GM19455 (cell line): Measurements from ENCODE around the gene SPATA18.

Experiments
- ATAC-seq: cut with Tn5 transposase; IDR thresholded peaks from one replicate; pipeline ENCODE4 v1.9.1; 2021; ENCODE audit not compliant: unreplicated experiment

SPATA18 gene, protein sequence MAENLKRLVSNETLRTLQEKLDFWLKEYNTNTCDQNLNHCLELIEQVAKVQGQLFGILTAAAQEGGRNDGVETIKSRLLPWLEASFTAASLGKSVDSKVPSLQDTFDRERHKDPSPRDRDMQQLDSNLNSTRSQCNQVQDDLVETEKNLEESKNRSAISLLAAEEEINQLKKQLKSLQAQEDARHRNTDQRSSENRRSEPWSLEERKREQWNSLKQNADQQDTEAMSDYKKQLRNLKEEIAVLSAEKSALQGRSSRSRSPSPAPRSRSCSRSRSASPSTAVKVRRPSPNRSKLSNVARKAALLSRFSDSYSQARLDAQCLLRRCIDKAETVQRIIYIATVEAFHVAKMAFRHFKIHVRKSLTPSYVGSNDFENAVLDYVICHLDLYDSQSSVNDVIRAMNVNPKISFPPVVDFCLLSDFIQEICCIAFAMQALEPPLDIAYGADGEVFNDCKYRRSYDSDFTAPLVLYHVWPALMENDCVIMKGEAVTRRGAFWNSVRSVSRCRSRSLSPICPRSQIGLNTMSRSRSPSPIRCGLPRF

DNA sequence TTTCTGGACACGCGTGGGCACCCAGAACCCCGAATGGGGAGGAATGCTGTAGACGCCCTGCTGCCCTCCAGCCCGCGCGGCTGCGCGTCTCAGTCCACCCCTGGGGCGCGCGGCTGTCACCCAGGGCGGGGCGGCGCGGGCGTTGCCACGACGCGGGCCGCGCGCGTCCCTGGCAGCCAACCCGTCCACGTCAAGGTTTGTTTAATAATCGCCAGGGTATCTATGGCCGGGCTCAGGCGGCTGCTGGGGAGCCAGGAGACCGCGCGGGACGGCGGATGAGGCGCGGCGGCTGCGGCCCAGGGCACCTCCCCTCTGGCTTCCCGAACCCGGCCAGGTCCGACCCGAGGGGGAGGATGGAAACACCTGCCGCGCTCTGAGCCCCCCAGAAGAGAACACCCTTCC is at the start of gene SPATA18:
SPATA18 (plus strand) TSS at position 92 of the 402 bp plus-strand sequence. CDS start 401 bp downstream, outside the sequence.
- ATAC-seq: peak; percentile 50

- no peak for ATAC-seq
Measured at GRCh38 chr4:52001616-52002015, 49.5 kb upstream of the SPATA18 start.

- ATAC-seq: no peak
Measured at GRCh38 chr4:52004414-52004813, 46.7 kb upstream of the SPATA18 start.

- no peak for ATAC-seq
Measured at GRCh38 chr4:52005604-52006273, 45.4 kb upstream of the SPATA18 start.

- no peak for ATAC-seq
Measured at GRCh38 chr4:52006887-52007286, 44.2 kb upstream of the SPATA18 start.

DNA sequence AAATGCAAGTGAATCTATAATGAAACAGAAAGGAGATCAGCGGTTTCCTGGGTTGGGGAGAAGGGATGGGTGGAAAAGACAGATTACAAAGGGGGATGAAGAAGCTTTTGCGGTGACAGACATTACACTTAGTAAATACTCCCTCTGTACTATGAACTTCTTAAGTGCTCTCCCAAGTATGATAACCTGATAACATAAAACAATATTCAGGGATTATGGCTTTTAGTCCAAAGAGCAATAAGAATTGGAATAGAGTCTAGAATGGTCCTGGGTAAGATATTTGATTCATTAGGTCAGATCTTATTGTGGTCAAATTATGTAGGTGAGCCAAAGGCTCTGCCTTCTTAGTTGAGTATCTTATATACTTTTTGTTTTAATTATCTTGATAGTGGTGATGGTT is 40.1 kb upstream of the SPATA18 start:
- ATAC-seq: no peak

DNA sequence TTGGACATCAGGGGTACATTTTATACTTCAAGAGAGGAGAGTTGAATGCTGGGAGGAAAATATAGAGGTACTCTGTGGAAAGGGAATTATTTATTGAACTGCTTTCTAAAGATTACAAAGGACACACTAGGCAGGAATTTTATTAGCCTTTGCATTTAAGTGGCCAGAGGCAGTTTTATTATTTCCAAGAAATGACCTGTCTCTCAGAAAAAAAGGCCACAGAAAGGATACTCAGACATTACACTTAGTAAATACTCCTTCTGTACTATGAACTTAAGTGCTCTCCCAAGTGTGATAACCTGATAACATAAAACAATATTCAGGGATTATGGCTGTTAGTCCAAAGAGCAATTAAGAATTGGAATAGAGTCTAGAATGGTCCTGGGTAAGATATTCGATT is 38.5 kb upstream of the SPATA18 start:
- no peak for ATAC-seq

DNA sequence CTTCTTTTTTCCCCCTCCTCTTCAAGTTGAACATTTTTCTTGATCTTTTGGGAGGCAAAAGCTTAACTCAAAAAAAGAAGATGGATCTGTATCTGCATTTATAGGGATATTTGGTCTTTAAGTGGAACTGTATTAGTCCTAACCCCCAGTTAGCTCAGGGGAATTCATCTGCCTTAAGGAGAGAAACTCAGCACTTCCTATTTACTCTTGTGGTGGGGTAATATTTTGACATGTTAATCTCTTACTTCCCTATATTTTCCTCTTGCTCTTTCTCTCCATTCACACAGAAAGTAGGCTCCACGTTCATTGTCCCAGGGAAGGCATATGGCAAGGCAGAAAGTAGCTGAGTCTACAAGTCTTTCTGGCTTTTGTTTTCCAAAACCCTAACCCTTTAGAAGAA is 36.2 kb upstream of the SPATA18 start:
- no peak for ATAC-seq

GRCh38 chr4:52015366-52015765 is 35.7 kb upstream of the SPATA18 start:
- ATAC-seq: no peak

- ATAC-seq: no peak
Measured at GRCh38 chr4:52016981-52017380, 34.1 kb upstream of the SPATA18 start.

- no peak for ATAC-seq
Measured at GRCh38 chr4:52017814-52018213, 33.3 kb upstream of the SPATA18 start.

- ATAC-seq: no peak
Measured at GRCh38 chr4:52019936-52020657, 31.0 kb upstream of the SPATA18 start, which contains the start of gene LRRC66. Gene LRRC66 (minus strand): TSS chr4:52020363. CDS start chr4:52017613, 2,750 bp downstream.

- ATAC-seq: no peak
Measured at GRCh38 chr4:52028970-52029369, 22.1 kb upstream of the SPATA18 start.

- ATAC-seq: no peak
Measured at GRCh38 chr4:52032005-52032404, 19.1 kb upstream of the SPATA18 start.

DNA sequence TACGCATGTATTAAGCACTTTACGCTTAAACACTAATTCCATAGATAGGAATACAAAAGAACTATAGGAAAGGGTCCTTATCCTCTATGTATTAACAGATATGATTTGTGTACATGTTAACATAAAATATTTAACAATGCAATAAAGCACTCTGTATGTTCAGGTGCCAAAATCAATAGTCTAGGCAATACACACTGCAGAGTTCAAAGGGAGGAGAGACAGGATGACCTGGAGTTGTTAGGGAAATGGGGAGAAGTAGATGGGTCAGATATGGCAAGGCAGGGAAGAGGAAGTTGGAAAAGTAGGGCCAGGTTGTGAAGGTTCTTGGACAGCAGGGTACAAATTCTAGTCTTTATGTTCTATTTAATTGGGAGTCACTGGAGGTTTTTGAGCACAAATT is 15.9 kb upstream of the SPATA18 start:
- no peak for ATAC-seq

DNA sequence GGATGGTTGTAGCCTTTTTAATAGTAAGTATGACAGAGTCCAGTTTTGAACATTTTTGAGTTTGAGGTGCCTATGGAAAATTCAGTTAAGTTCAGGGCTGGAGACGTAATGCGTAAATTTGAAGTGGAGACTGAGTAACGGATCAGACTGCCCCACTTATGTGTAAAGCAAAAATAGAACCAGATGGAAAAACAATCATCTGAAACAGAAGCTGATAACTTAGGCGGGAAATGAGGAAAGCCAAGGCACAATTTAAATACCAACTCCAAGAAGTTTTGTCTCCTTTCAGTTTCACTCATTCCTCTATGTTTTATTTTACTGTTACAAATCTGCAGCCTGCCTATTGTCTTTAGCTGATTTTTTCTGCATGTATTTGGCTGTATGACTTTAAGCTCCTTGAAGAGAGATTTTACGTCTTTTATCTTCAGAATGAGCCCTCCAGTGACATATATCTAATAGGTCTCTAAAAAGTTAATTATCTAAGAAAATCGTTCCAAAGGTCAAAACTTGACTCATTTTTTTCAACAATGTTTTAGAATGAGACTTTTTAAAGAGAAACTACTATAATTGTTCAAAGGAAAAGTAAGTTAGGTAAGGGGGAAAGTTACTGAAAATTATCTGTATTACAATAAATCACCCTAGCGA is 14.1 kb upstream of the SPATA18 start:
- no peak for ATAC-seq

GRCh38 chr4:52037689-52038102 is 13.4 kb upstream of the SPATA18 start:
- peak; percentile 58 for ATAC-seq

DNA sequence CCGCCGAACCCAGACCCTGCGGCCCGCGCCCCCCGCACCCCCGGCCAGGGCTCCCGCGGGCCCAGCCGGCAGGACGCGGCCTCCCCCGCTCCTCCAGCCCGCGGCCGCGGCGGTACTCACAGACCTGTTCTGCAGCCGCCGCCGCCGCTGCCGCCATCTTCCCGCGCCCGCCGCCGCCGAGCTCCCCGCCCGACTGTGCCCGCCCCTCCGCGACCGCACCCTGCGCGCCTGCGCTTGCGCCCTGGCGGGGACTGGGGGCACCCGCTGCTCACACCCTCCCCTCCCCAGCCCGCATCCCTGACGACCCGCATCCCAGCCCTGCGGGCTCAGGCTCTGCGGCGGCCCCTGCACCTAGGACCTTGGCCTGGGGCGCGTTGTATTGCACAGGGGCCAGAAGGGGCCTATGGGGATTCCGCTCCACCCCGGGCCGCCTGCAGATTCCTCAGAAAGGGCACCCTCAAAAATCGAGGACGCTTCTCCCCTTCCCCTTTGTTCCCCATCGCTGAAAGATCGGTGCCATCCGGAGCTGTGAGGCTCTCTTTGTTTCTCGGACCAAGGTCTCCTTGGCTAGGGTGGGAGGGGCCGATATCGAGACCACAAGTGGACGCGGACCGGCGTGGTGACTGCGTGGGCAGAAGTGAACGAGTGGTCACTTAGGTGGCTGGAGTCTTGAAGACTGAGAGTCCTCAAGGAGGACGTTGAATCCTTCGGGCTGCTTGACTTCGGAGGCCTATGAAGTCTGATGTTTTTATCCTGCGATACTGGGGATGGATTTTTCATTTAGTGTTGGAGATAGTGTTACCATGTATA is 12.8 kb upstream of the SPATA18 start, which contains the start of gene SGCB:
SGCB (minus strand) TSS at position 197 of the 810 bp plus-strand sequence; CDS start at position 157, 40 bp downstream.
- peak; percentile 92 for ATAC-seq

DNA sequence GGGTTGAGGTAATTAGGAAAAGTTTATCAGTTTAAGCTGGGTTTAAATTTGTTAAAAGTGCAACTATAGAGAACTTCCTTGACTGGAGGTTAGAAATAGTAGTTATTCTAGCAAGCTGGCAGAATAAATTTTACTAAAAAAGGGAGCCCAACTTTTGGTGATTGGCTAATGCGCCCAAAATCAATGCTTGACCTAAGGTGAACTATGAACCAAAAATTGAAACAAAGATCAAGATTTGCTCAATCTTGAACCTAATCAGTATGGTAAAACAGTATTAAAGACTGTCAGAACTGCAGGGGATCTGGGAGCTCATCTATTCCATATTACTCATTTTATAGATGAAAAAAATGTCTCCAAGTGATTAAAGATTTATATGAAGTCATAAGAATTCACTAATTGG is 6.1 kb upstream of the SPATA18 start:
- ATAC-seq: no peak

GRCh38 chr4:52049266-52049665 is 1.8 kb upstream of the SPATA18 start:
- ATAC-seq: no peak
